GM19372 (cell line): ENCODE data around the gene ARHGAP10.

ENCODE experiments used
- ATAC-seq: cut with Tn5 transposase; IDR thresholded peaks from one replicate; pipeline ENCODE4 v1.9.1; 2021; ENCODE audit warnings: mild to moderate bottlenecking, low read depth, moderate library complexity; ENCODE audit not compliant: unreplicated experiment

ARHGAP10 gene

GRCh38 chr4:147732518-147733235, 789 bp downstream of the ARHGAP10 start:
- peak; percentile 16 for ATAC-seq

DNA sequence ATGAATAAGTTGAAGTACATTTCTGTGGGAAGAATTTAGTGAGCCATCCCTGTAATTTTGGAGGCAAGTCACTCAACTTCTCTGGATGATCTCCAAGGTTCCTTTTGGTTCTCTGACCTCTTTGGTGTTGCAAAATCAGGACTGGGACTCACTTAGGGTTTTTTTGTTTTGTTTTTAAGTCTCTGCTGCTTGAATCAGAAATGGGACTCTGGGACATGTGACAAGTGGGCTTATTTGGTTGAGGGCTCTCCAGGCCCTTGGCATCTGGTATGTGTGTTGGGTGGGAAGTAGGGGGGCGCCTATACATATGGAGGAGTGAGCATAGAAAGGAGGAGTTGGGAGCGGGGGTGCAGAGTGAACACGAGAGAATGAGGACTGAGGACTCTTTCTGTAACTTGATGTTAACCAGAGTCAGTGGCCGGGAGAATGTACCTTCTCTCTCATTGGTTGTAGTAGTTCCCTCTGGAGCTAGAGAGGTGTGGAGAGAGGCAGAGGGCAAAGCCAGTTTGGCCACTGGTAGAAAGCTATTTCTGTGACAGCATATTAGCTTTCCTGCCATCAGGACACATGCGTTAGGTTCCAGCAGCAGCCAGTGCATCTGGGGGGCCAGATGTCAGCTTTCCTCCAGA, 1.9 kb downstream of the ARHGAP10 start:
- no peak for ATAC-seq

- no peak for ATAC-seq
These were observed 2.6 kb downstream of the ARHGAP10 start for GRCh38 chr4:147734496-147734895.

GRCh38 chr4:147735413-147736301, 3.8 kb downstream of the ARHGAP10 start:
- no peak for ATAC-seq

GRCh38 chr4:147736458-147736857, 4.6 kb downstream of the ARHGAP10 start:
- no peak for ATAC-seq

- ATAC-seq = no peak
These were observed 5.7 kb downstream of the ARHGAP10 start for GRCh38 chr4:147737623-147738022.

- ATAC-seq = no peak
These were observed 7.4 kb downstream of the ARHGAP10 start for GRCh38 chr4:147739239-147739823.

- no peak for ATAC-seq
These were observed 8.3 kb downstream of the ARHGAP10 start for GRCh38 chr4:147740176-147740575.

DNA sequence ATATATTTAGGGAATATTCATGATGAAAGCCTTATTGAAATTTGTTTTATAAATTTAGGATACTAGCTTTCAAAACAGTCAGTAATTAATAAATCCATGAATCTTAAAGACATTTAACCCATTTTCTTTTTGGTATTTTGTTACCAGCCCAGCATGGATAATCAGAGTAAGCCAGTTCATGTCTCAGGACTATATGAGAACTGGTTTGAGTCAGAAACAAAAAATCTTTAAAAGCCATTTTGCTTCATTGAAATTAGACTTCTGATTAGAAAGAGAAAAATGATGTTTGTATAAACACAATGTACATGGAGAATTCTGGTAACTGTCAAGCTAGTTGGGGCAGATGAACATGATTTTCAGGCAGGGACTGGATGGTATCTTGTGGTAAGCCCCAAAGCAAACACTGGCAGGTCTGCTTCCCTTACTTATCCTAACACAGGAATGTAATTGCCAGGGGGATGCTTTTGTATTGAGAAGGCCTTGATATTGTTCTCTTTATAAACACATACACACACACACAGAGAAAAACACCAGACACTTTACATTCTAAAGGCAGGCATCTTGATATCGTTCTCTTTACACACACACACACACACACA, 9.4 kb downstream of the ARHGAP10 start:
- ATAC-seq = no peak

DNA sequence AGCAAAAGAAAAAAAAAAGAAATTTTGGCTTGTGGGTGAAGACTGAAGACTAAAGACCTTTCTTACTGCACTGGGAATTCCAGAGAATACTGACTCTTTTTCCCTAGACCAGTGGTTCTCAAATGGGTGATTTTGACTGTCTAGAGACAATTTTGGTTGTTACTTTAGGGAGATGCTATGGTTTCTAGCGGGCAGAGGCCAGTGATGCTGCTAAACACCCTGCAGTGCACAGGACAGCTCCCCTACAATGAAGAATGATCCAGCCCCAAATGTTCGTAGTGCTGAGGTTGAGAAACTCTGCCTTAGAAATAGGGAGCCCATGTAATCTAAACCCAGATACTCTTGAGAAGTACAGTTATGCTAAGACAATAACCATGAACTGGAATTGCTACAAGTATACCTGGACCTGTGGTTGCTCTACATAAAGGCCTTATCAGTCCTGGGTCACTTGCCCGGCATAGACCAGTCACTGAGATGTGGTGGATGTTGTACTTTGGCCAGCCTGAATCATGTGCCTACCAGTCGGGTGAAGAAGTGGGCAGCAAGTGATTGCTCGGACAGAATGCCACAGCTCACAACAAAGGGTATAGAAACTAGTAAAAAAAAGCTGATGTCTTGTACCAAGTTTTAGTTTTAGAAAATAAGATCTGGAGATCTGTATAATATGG, 16.0 kb downstream of the ARHGAP10 start:
- no peak for ATAC-seq

GRCh38 chr4:147749811-147750321, 18.0 kb downstream of the ARHGAP10 start:
- ATAC-seq = peak; percentile 98

DNA sequence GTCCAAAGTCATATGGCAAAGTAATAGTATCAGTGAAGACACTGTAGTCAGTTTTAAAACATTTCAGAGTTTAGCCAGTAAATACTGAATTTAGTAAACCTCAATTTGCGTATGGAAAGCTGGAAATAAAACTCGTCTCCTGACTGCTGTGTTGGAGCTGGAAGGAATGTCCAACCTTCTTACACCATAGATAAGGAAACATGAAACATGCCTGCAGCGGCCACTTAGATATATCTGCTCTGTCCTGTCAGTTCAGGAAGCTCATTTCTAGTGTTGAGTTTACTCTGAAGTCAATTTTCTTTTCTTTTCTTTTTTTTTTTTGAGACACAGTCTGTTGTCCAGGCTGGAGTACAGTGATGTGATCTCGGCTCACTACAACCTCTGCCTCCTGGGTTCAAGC, 21.2 kb downstream of the ARHGAP10 start:
- no peak for ATAC-seq

DNA sequence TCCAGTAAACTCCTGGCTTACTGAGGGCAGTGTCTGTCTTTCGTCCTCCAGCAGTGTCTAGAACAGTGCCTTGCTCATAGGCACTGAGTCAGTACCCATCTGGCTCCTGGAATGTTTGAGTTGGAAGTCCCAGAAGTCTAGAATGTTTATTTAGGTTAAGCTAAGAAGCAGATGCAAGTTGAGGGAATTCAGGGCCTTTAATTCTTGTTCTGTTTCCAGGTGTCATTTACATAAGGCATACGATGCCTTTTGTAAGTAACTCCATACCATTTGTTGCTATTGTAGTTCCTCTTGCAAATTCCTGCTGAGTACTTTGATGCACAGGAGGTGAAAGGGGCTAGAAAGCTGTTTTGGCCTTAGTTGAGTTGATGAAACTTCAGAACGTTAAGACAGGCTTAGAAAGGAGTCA, 22.2 kb downstream of the ARHGAP10 start:
- no peak for ATAC-seq

DNA sequence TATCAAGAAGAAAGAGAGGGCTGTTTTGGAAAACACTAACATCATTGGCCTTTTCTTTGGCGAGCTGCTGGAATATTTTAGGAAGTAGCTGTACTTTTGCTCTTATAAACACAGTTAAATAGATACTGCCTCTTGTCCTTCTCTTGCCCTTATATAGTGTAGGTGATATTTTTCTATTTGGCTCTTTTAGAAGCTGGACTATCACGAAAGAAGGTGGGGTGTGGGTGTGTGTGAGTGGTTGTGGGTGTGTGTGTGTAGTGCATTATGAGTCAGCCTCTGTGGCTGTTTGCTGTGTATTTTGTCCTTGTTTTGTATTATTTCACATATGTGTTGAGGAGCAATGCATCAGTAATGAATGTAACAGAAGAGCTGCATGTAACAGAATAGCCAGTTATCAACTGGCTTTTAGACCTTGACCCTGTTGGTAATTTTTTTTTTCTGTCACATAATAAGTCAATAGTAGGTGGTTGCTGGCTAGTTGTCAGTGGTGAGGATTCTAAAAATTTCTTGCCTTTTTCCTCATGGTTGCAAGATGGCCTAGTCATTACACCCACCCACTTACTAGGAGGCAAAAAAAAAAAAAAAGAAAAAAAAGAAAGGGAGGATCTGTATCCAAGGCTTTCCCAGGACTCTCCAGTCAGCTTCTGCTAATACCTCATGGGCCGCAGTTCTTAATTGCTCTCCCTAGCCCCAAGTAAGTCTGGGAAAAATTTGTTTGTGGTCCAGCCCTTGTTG, 23.8 kb downstream of the ARHGAP10 start:
- ATAC-seq = no peak

DNA sequence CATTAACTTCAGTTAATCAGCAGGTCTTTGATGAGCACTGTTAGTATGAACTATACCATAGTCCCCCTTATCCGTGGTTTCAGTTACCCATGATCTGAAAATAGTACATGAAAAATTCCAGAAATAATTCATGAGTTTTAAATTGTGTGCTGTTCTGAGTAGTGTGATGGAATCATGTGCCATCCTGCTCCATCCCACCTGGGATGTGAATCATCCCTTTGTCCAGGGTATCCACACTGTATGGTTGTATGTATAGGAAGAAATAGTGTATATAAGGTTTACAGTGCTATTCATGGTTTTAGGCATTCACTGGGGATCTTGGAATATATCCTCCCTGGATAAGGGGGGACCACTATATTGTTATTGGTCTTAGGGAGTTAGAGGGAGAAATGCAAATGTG, 24.5 kb downstream of the ARHGAP10 start:
- no peak for ATAC-seq

DNA sequence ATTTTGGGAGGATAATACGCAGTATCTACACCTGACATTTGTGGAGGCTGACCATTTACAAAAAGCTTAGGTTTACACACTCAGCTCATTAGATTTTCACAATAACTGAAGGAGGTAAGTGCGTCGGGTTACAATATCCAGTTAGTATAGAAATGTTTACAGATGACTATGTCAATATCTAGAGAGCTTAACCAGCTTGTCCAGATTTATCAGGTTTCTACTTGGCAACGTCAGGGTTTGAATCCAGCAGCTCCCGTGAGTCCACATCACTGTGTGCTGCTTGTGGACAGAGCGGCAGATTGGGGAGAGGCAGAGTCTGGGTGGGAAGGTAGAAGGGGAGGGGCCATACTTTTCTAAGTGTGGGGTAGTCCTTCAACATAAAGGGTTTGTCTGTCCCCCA, 28.3 kb downstream of the ARHGAP10 start:
- ATAC-seq = no peak

GRCh38 chr4:147760695-147761094, 28.8 kb downstream of the ARHGAP10 start:
- no peak for ATAC-seq

- no peak for ATAC-seq
These were observed 29.5 kb downstream of the ARHGAP10 start for GRCh38 chr4:147761218-147761883.

DNA sequence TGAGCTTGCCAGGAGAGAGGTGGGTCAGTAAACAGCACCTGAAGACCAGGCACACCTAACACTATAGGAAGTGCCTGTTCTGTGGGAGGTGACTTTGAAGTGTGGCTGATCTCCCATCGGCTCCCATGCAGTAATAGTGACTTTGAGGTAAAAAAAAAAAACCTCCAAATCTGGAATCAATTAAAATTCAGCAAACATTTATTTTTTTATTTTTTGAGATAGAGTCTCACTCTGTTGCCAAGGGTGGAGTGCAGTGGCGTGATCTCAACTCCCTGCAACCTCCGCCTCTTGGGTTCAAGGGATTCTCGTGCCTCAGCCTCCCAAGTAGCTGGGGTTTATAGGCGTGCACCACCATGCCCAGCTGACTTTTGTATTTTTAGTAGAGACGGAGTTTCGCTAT, 32.4 kb downstream of the ARHGAP10 start:
- ATAC-seq = no peak
